ENCODE measurements around the gene ACVR2B. TPM values are rescaled to one million over a fixed set of nuclear protein-coding genes. Genes with fewer than 3 reads are reported as not detected.
A peak's percentile ranks its signal among the peaks of the same experiment; 100 is the strongest.

ACVR2B gene
- total RNA-seq, 5 donors from 2014 or later (not counting 1 experiment from before 2014, with no cell fraction given) = 6.3 to 11.0 (median 8.1) TPM

DNA sequence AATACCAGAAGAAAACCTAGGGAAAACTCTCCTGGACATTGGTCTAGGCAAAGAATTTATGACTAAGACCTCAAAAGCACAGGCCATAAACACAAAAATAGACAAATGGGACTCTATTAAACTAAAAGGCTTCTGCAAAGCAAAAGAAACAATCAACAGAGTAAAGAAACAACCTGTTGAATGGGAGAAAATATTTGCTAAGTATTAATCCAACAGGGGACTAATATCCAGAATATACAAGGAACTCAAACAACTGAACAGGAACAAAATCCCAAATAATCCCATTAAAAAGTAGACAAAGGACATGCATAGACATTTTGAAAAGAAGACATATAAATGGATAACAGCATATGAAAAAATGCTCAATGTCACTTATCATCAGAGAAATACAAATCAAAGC, 6.9 kb upstream of the ACVR2B start:
- ChIA-PET POLR2A (no interaction called here), CTCF (no interaction called here)
- H3K4me1 ChIP-seq (ENCODE audit: control insufficient read depth in 1 of 2, extremely low read depth in 1 of 2, insufficient read depth in 2 of 2, low read length in 2 of 2) = no peaks in the 10 kb centered on the region
- peaks cover 0 to 3% of the 10 kb centered on the region in 2 experiments for H3K27me3 ChIP-seq (replicated peaks in 1 of 2; ENCODE audit: control insufficient read depth in 2 of 2, extremely low read depth in 1 of 2, insufficient read depth in 2 of 2, low read length in 1 of 2)
- Mint-ChIP-seq H3K9me3 (peaks cover 0 to 6% (median 6%) of the 10 kb centered on the region in 3 donors), H3K36me3 (no peaks in the 10 kb centered on the region), H3K27me3 (peaks cover 0 to 9% of the 10 kb centered on the region in 2 donors), H3K4me1 (no peaks in the 10 kb centered on the region), H3K27ac (no peak overlapping the region), H3K4me3 (no peak overlapping the region)
- H3K4me3 ChIP-seq (ENCODE audit: control insufficient read depth in 1 of 2, extremely low read depth in 1 of 2, low read length in 1 of 2) = no peak overlapping the region
- ATAC-seq (replicated peaks in 1 of 4) (no peak), DNase-seq (no peak)
- H3K36me3 ChIP-seq (ENCODE audit: control insufficient read depth in 2 of 2, extremely low read depth in 1 of 2, insufficient read depth in 1 of 2, low read length in 1 of 2) = no peaks in the 10 kb centered on the region
- H3K9me3 ChIP-seq = no peaks in the 10 kb centered on the region
- no peak overlapping the region for H3K27ac ChIP-seq (ENCODE audit: low read length)

DNA sequence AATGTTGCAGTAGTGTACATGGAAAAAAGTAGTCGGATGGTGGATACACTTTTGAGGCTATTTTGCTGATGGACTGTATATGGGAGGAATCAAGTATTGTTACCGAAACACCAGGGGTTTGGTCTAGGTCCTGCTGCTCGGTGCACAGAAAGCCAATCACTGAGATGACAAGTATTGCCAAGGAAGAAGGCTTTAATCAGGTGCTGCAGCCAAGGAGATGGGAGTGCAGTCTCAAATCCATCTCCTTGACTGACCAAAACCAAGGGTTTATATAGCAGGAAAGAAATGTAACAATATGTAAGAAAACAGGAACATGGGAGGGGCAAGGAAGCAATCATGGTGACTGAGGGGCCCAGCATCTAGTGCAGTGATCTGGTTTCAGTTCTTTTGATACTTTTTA, 2.8 kb upstream of the ACVR2B start:
- H3K4me3 Mint-ChIP-seq = no peak overlapping the region
- POLR2A ChIA-PET = no interaction called here
- ATAC-seq (replicated peaks in 1 of 4) = no peak

DNA sequence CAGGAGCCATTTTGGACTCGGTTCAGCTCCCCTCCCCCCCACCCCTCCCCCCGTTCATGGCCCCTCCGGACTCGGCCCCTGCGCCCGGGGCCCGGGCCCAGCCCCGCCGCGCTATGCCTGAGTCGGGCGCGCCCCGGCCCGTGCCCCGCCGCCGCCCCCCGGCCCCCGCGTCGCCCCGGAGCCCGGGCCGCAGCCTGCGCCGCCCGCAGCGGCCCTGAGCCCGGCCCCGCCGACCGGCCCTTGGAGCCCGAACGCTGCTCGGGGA, 155 bp downstream of the ACVR2B start:
- POLR2A ChIA-PET = interaction anchor here in 1 of 2 donors (0.5 kb wide), 1 partner anchor 339 kb away, joined by 3 read pairs; no protein-coding TSS in a partner anchor
- Mint-ChIP-seq H3K36me3 (no peaks in the 10 kb centered on the region), H3K27me3 (peaks cover 0 to 5% of the 10 kb centered on the region in 2 donors), H3K9me3 (peaks cover 0 to 6% (median 6%) of the 10 kb centered on the region in 3 donors), H3K4me1 (peaks cover 12 to 30% (median 21%) of the 10 kb centered on the region in 3 donors), H3K27ac (no peak overlapping the region), H3K4me3 (peak overlapping the region; percentile 77 to 97 (median 83))
- DNase-seq (peak in 1 of 35 experiments; percentile 4), ATAC-seq (replicated peaks in 1 of 4) (no peak)
- peak overlapping the region; percentile 75 to 87 for H3K4me3 ChIP-seq (ENCODE audit: control insufficient read depth in 1 of 2, extremely low read depth in 1 of 2, low read length in 1 of 2)
- under 1% methylated on average over 32 of the region's 36 CpGs for WGBS (ENCODE audit: insufficient coverage)
- CTCF ChIA-PET = no interaction called here
- H3K27me3 ChIP-seq (replicated peaks in 1 of 2; ENCODE audit: control insufficient read depth in 2 of 2, extremely low read depth in 1 of 2, insufficient read depth in 2 of 2, low read length in 1 of 2) = peaks cover 0 to 12% of the 10 kb centered on the region in 2 experiments
- H3K4me1 ChIP-seq (ENCODE audit: control insufficient read depth in 1 of 2, extremely low read depth in 1 of 2, insufficient read depth in 2 of 2, low read length in 2 of 2) = peaks cover 3 to 27% of the 10 kb centered on the region in 2 experiments
- no peaks in the 10 kb centered on the region for H3K9me3 ChIP-seq
- no peak overlapping the region for H3K27ac ChIP-seq (ENCODE audit: low read length)
- no peaks in the 10 kb centered on the region for H3K36me3 ChIP-seq (ENCODE audit: control insufficient read depth in 2 of 2, extremely low read depth in 1 of 2, insufficient read depth in 1 of 2, low read length in 1 of 2)

More for the DNA sequence above, 2.8 kb upstream of the ACVR2B start:
- WGBS (ENCODE audit: insufficient coverage) = 89% methylated on average over 3 of the region's 3 CpGs
- Histone ChIP-seq H3K9me3 (no peaks in the 10 kb centered on the region), H3K4me1 (ENCODE audit: control insufficient read depth in 1 of 2, extremely low read depth in 1 of 2, insufficient read depth in 2 of 2, low read length in 2 of 2) (peaks cover 1 to 24% of the 10 kb centered on the region in 2 experiments), H3K36me3 (ENCODE audit: control insufficient read depth in 2 of 2, extremely low read depth in 1 of 2, insufficient read depth in 1 of 2, low read length in 1 of 2) (no peaks in the 10 kb centered on the region), H3K27ac (ENCODE audit: low read length) (no peak overlapping the region), H3K4me3 (ENCODE audit: control insufficient read depth in 1 of 2, extremely low read depth in 1 of 2, low read length in 1 of 2) (no peak overlapping the region), H3K27me3 (replicated peaks in 1 of 2; ENCODE audit: control insufficient read depth in 2 of 2, extremely low read depth in 1 of 2, insufficient read depth in 2 of 2, low read length in 1 of 2) (peaks cover 0 to 15% of the 10 kb centered on the region in 2 experiments)
- no peak overlapping the region for H3K27ac Mint-ChIP-seq
- peaks cover 0 to 10% of the 10 kb centered on the region in 2 donors for H3K27me3 Mint-ChIP-seq
- CTCF ChIA-PET = no interaction called here
- no peaks in the 10 kb centered on the region for H3K36me3 Mint-ChIP-seq
- peaks cover 0 to 6% (median 6%) of the 10 kb centered on the region in 3 donors for H3K9me3 Mint-ChIP-seq
- peaks cover 12 to 15% (median 12%) of the 10 kb centered on the region in 3 donors for H3K4me1 Mint-ChIP-seq
- no peak for DNase-seq

DNA sequence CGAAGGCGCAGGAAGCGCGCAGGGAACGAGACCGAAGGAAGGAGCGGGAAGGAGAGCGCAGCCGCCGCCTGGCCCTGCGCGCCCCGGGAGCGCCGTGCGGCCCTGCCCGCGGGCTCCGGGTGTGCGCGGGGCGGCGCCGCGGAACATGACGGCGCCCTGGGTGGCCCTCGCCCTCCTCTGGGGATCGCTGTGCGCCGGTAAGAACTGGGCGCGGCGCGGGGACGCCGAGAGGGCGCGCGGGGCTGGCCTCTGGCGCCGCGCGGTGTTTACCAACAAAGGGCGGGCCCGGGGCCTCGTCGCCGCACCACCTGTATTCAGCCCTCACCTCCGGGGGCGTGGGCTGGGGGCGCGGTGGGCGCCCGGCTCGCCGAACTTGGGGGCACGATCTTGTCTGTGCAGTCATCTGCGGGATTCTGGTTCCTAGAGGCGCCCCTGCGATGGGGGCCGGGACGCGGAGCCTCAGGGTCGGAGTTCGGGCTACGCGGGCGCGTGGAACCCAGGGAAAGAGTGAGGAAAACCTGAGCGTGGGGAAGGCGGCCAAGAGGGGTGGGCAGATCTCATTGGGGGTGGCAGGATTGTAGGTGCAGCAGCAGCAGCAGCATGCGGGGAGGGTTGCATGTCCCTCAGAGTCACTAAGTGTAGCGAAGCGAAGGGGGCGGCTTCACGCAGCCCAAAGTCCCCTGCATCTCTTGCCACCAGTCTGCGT, 641 bp downstream of the ACVR2B start:
- H3K4me1 ChIP-seq (ENCODE audit: control insufficient read depth in 1 of 2, extremely low read depth in 1 of 2, insufficient read depth in 2 of 2, low read length in 2 of 2) = peaks cover 3 to 27% of the 10 kb centered on the region in 2 experiments
- Mint-ChIP-seq H3K4me3 (peak overlapping the region; percentile 96 to 97 (median 97)), H3K36me3 (no peaks in the 10 kb centered on the region), H3K9me3 (peaks cover 0 to 6% (median 6%) of the 10 kb centered on the region in 3 donors), H3K4me1 (peaks cover 12 to 30% (median 21%) of the 10 kb centered on the region in 3 donors), H3K27me3 (peaks cover 0 to 5% of the 10 kb centered on the region in 2 donors), H3K27ac (peak overlapping the region; percentile 85 to 93)
- no peak overlapping the region for H3K27ac ChIP-seq (ENCODE audit: low read length)
- DNase-seq (peak in 23 of 35 experiments; percentile 10 to 61 (median 26)), ATAC-seq (replicated peaks in 1 of 4) (peak; percentile 67 to 78 (median 70))
- no peaks in the 10 kb centered on the region for H3K9me3 ChIP-seq
- under 1% methylated on average over 77 of the region's 78 CpGs for WGBS (ENCODE audit: insufficient coverage)
- H3K4me3 ChIP-seq (ENCODE audit: control insufficient read depth in 1 of 2, extremely low read depth in 1 of 2, low read length in 1 of 2) = peak overlapping the region; percentile 75 to 87
- peaks cover 0 to 12% of the 10 kb centered on the region in 2 experiments for H3K27me3 ChIP-seq (replicated peaks in 1 of 2; ENCODE audit: control insufficient read depth in 2 of 2, extremely low read depth in 1 of 2, insufficient read depth in 2 of 2, low read length in 1 of 2)
- POLR2A ChIA-PET = no interaction called here
- no peaks in the 10 kb centered on the region for H3K36me3 ChIP-seq (ENCODE audit: control insufficient read depth in 2 of 2, extremely low read depth in 1 of 2, insufficient read depth in 1 of 2, low read length in 1 of 2)
- CTCF ChIA-PET = no interaction called here

DNA sequence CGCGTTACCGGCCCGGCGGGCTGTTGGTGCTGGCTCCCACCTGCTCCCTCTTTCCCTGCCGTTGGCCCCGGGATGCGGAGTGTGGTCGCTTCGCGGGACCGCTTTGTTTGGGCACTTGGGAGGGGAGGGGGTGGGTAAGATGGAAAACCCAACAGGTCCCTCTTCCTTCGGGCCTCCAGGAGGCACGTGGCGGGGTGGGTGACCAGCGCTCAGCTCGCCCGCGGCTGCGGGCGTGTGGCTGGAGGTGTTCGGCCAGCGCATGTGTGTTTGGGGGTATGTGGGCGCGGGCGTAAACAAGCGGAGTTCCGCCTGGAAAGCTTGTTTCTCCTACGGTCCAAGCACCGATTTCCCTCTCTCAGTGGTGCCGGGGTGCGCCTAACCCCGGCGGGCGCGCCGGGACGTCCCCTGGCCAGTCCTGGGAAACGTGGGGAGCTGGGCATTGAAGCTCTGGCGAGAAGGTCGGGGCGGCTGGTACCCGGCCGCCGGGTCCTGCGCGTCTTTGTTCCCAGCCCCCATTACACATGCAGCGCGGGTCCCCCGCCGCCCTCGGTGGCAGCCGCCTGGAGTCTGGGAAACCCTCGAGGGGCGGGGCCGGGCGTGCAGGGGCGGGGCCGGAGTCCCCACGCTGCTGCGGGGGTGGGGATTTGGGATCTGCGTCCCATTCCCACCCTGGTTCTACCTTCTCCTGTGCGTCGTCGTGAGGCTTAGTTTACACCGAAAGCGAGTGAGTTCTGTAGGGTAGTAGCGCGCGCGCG, 1.4 kb downstream of the ACVR2B start:
- DNase-seq = peak in 17 of 35 experiments; percentile 11 to 50 (median 34)
- peaks cover 0 to 6% (median 6%) of the 10 kb centered on the region in 3 donors for H3K9me3 Mint-ChIP-seq
- ATAC-seq (replicated peaks in 1 of 4) = peak in 2 of 4 experiments; percentile 2 to 44
- no peaks in the 10 kb centered on the region for H3K36me3 Mint-ChIP-seq
- no peak overlapping the region for H3K27ac ChIP-seq (ENCODE audit: low read length)
- H3K9me3 ChIP-seq = no peaks in the 10 kb centered on the region
- H3K36me3 ChIP-seq (ENCODE audit: control insufficient read depth in 2 of 2, extremely low read depth in 1 of 2, insufficient read depth in 1 of 2, low read length in 1 of 2) = no peaks in the 10 kb centered on the region
- H3K4me1 ChIP-seq (ENCODE audit: control insufficient read depth in 1 of 2, extremely low read depth in 1 of 2, insufficient read depth in 2 of 2, low read length in 2 of 2) = peaks cover 3 to 27% of the 10 kb centered on the region in 2 experiments
- peak overlapping the region; percentile 96 to 97 (median 97) for H3K4me3 Mint-ChIP-seq
- H3K4me3 ChIP-seq (ENCODE audit: control insufficient read depth in 1 of 2, extremely low read depth in 1 of 2, low read length in 1 of 2) = peak overlapping the region; percentile 75 to 87
- POLR2A ChIA-PET = no interaction called here
- CTCF ChIA-PET = interaction anchor here in 1 of 2 donors (0.7 kb wide), 1 partner anchor 42 kb away, joined by 3 read pairs; the partner anchor contains the start of gene EXOG
- H3K27ac Mint-ChIP-seq = peak overlapping the region in 1 of 2 donors; percentile 28
- peaks cover 0 to 12% of the 10 kb centered on the region in 2 experiments for H3K27me3 ChIP-seq (replicated peaks in 1 of 2; ENCODE audit: control insufficient read depth in 2 of 2, extremely low read depth in 1 of 2, insufficient read depth in 2 of 2, low read length in 1 of 2)
- under 1% methylated on average over 59 of the region's 72 CpGs for WGBS (ENCODE audit: insufficient coverage)
- H3K27me3 Mint-ChIP-seq = peaks cover 0 to 5% of the 10 kb centered on the region in 2 donors
- peaks cover 12 to 33% (median 21%) of the 10 kb centered on the region in 3 donors for H3K4me1 Mint-ChIP-seq

Data from T-cell (primary cell).